ENCODE results near the gene COL1A1.

COL1A1 gene

DNA sequence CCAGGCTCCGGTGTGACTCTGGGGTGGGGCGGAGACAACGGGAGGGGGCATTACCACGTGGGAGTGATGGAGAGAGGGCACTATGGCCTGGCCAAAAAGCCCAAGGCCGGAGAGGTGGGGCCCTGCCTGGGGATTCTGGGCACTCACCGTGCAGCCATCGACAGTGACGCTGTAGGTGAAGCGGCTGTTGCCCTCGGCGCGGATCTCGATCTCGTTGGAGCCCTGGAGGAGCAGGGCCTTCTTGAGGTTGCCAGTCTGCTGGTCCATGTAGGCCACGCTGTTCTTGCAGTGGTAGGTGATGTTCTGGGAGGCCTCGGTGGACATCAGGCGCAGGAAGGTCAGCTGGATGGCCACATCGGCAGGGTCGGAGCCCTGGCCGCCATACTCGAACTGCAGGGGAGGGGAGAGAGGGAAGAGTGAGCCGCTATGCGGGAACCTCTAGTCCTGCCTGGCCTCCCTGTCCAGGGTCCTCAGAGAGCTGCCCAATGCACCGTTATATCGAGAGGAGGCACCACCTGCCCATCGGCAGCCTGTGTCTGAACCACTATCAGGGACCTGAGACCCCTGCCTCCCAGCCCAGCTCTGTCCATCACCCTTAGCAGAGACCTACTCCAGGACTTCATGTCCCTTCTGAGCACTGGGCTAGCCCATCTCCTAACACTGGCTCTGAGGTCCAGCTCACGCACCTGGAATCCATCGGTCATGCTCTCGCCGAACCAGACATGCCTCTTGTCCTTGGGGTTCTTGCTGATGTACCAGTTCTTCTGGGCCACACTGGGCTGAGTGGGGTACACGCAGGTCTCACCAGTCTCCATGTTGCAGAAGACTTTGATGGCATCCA lies 15.6 kb downstream of the COL1A1 start:
- no peak for DNase-seq

DNA sequence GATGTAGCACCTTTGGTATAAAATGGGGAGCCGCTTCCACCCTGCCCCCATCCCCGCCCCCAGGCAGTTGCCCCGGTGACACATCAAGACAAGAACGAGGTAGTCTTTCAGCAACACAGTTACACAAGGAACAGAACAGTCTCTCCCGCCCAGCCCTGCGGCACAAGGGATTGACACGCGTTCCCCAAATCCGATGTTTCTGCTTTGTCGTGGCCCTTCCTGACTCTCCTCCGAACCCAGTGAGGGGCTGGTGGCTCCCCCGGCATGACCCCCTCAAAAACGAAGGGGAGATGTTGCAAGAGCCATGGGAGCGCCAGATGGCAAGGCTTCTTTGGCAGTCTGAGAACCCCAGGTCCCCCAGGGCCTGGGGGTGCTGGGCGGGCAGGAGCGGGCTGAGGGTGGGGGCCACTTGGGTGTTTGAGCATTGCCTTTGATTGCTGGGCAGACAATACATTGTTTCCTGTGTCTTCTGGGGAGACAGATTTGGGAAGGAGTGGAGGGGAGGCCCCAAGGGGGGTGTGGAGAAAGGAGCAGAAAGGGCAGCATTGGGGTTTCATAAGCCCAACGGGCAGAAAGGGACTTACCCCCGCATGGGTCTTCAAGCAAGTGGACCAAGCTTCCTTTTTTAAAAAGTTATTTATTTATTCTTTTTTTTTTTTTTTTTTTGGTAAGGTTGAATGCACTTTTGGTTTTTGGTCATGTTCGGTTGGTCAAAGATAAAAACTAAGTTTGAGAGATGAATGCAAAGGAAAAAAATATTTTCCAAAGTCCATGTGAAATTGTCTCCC lies 16.6 kb downstream of the COL1A1 start:
- DNase-seq = no peak

DNA sequence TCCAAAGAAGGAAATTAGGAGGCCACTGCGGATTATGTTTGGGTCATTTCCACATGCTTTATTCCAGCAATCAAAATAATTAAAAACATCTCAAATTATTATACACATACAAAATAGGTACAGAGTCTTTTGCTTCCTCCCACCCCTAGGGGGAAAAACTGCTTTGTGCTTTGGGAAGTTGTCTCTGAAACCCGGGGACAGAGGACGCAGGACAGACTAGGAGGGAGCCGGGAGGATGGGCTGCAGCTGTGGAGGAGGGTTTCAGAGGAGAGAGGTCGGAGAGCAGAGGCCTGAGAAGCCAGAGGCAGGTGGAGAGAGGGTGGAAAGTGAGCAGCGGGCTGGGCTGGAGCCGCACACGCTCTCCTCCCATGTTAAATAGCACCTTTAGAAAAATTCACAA lies 17.4 kb downstream of the COL1A1 start:
- DNase-seq = no peak

DNA sequence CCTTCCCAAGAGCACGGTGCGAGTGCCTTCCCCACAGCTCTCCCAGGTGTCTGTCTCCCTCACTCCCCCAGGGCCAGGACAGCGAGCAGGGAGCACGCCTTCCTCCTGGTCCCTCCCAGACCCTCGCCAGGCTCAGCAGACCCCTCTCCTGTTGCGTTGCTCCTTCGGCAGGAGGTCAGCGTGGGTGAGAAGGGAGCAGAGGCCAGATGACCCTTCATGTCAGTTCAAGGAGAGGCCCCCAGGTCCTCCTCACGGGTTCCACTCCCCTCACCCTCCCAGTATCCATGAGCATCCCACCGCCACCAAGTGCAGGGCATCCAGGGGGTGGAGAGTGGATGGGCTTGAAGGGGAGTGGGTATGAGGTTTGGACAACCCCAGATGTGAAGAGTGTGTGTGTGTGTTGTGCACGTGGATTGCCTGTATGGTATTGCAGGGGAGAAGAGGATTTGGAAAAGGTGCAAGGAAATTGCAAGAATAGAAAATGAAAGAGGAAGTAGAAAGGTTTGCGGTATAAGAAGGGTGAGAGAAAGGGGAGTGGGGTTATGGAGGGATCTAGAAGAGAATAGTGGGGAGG lies 17.9 kb downstream of the COL1A1 start:
- no peak for DNase-seq

DNA sequence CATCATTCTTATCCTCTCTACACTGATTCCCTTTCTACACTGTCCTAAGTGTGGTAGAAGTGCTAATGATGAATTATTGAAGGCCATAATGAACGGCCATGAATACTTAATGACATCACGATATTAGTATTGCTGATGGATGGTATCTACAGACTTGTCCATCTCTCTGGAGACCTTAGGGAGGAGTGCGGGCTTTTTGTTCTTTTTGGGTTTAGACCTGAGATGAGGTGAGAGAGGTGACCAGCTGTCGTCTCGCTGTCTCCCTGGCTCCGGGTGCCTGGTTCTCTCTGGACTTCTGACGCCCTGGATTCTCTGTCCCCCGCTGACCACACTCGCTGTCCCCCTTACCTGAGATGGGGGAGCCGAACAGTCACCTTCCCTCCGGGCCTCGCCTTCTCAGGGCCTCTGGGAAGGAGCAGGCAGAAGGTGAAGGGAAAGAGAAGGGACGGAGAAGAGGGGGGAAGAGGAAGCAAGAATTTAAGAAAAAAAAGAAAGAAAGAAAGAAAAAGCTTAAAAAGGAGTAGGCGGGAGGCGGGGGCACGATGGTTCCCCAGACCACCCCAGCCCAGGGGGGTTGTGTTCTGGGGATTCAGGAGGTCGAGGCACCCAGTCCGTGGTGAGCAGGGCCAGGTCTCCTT lies 18.5 kb downstream of the COL1A1 start:
- no peak for DNase-seq

DNA sequence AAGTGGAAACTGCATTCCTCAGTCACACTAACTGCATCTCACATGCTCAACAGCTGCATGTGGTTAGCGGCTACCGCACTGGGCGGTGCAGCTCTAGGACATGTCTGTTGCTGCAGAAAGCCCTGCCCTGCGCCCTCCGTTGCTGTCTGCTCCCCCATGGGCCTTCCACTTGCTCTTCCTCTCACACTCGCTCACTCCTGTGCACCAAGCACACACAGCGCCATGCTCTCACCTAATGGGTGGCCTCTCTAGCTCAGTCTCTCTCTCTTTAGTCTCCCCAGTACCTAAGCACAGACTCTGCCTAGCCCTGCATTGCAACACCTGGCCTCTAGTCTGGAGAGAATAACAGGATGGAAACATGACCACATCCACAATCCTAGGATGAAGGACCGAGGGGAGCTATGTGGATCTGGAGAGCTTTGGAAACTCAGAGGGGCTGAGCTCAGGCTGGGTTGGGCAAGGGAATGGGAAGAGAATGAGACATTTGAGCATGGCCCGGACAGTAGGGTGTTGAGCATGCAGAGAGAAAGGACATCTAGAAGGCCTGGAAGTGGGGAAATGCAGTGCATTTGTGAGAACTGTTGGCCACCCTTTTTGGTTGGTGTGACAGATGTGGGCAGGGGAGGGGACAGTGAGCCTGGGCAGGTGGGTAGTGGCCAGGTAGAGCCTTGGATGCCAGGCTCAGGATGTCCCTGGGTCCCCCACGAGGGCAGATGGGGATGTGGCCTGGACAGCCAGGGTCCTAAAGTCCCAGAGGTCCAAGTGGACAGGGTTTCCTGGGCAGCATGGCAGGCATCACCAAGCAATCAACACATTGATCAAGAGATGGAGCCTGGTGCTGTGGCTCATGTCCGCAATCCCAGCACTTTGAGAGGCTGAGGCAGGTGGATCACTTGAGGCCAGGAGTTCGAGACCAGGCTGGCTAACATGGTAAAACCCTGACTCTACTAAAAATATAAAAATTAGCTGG lies 19.6 kb downstream of the COL1A1 start:
- no peak for DNase-seq

DNA sequence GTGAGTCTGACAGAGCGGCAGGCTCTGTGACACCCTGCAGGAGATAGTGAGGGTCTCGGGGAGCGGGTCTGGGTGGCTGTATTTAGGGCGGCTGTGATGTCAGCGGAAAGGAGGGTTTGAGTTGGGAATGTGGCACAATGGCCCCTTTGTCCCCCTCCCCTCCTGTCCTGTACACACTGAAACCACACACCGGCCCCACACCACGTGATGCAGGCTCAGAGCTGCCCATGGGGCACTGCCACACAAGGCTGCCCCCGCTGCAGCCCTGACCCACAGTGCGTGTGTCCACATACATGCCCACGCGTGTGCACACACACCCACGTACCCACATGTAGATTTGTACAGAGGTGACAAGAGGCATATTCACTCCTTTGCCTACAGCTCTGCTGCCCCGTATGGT lies 20.3 kb downstream of the COL1A1 start:
- DNase-seq = no peak

DNA sequence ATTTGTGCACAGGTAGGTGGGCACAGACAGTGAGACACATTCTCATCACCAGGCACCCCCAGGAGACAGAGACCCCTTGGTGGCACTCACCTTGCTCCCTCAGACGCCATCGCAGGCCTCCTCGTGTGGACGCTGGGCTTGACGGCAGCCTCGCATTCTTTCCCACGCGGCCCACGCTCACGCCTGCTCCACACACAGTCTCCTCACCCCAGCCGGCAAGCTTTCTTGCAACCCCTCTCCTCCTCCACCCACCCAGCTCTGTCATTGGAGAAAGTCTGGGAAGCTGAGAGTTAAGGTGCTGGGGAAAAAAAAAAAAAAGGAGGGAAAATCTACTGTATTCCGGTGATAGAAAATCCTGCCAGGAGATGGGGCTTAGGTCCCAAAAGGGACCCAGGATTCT lies 20.8 kb downstream of the COL1A1 start:
- DNase-seq = no peak

DNA sequence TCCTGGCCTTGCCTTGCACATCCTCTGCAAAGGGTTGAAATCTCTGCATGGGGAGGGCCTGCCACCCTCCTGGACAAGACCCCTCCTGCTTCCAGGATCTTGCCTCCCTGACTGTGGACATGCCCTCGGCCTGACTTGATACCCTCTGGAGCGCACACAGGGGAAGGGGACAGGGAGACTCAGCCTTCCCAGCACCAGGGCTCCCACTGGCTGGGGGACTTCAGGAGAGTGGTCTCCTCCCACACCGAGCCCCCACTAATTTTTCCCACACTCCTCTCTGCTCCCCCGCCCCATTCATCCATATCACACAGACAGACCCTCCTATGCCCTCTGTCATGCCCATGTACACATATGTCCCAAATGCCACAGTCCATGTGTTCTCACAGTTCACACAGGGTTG lies 21.3 kb downstream of the COL1A1 start:
- no peak for DNase-seq

DNA sequence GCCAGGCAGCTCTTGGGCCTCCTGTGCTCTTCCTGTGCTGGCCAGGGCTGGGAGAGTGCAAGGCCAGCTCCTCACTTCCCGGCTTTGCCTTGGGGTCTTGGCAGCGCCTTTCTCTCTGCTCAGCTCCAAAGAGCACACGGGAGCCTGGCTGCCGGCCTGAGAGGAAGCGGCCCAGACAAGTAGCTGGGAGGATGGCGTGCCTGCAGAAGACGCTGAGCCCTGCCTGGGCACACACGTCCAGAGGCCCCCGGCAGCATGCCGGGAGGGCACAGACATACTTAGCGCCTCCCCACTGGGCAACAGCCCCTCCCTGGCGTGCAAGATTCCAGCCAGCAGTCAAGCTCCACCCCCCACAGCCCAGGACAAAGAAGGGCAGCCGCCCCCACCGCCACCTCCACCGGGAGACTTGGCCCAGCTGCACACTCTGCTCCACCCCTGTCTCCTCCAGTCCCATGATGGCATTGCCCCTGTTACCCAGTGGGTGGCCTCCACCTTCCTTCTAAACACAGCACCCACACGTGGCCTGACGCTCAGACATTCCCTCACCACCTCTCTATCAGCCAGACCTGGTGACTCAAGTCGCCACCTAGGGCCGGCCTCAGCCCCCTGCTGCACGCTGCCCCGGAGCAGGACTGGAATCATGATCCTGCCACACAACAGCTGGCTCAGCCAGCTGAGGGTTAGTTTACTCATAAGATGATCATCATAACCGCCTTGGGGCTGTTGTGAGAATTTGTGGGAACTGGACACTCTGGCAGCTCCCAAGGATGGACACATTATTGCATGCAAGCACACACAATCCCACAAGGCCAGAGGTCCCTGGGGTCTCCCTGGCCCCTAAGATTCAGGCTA lies 23.2 kb downstream of the COL1A1 start:
- DNase-seq = peak; percentile 41

DNA sequence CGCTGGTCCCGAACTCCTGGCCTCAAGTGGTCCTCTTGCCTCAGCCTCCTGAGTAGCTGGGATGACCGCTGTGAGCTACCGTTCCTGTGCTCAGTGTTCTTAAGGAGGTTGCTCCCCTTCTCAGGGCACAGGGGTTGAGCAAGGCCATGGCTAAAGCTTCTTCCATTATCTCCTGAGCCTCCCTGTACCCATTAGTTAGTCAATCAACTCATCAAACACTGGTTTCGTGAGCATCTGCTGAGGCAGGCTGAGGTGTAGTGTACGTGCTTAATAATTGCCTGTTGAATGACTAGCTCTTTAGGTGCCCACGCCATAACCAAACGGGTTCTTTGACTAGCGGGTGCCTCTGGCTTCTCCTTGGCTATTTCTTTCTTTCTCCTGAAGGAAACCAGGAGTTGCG lies 24.0 kb downstream of the COL1A1 start:
- no peak for DNase-seq

DNA sequence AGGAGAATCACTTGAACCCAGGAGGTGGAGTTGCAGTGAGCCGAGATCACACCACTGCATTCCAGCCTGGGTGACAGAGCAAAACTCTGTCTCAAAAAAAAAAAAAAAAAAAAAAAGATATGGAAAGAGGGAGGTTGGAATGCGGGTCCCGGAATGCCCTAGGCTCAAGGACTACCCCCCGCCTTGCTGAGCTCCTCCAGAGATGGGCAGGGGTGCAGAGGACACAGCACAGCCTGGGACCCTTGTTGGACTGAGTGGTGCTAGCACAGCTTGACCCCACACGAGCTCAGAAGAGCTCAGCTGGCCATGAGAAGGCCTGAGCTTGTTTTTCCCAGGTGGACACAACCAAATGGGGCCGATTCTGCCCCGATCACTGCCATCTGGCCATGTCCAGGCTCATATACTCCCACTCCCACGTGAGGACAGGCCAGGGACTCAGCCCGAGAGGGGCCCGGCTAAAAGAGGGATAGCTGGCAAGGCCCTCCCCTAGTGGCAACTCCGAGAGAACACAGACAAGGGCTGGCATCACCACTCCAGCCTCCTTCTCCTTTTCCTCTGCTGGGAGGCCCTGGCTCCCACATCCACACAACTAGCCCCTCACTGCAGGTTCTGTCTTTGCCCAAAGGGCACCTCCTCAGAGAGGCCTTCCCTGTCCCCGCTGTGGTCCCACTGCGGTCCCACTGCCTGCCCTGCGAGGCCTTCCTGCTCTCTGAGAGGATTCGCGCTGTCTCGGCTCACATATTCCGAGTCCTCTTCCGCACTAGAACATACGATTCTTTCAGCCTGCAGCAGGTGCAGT lies 24.7 kb downstream of the COL1A1 start:
- no peak for DNase-seq

DNA sequence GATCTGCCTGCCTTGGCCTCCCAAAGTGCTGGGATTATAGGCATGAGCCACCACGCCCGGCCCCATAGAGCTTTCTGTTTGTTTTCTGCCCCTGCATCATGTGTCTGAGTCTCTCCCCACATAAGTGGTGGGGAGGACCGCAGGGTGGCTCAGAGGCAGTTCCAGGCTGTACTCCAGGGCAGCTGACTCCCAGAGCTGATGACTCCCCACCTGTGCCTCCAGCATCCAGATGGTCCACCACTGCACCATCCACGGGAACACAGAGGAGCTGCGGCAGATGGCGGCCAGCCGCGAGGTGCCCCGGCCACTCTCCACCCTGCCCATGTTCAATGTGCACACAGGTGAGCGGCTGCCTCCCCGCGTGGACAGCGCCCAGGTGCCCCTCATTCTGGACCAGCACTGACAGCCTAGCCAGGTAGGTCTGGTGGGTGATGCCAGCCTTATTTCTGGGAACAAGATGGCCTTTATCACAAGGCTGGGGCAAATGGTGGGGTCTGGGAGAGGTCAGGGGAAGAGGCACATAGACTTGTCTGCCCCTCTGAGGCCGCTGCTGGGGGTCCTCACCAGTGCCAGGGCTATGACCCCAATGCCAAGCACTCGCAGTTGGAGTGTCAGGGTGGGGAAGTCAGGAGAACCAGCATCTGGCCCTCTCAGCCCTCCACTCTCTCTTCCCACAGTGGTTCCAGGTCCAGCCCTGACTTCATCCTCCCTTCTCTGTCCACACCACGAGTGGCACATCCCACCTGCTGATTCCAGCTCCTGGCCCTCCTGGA lies 26.2 kb downstream of the COL1A1 start:
- DNase-seq = no peak

DNA sequence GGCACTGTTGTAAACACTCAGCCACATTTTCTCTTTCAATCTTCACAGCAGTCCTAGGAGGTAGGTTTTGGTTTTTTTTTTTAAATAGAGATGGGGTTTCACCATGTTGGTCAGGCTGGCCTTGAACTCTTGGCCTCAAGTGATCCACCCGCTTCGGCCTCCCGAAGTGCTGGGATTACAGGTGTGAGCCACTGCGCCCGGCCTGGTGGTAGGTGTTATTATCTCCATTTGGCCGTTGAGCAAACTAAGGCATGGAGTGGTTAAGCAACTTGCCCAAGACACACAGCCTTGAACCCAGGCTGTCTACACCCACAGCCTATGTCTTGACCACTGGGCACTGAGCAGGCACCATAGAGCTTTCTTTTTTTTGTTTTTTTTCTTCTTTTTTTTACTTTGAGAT lies 27.0 kb downstream of the COL1A1 start:
- DNase-seq = no peak

DNA sequence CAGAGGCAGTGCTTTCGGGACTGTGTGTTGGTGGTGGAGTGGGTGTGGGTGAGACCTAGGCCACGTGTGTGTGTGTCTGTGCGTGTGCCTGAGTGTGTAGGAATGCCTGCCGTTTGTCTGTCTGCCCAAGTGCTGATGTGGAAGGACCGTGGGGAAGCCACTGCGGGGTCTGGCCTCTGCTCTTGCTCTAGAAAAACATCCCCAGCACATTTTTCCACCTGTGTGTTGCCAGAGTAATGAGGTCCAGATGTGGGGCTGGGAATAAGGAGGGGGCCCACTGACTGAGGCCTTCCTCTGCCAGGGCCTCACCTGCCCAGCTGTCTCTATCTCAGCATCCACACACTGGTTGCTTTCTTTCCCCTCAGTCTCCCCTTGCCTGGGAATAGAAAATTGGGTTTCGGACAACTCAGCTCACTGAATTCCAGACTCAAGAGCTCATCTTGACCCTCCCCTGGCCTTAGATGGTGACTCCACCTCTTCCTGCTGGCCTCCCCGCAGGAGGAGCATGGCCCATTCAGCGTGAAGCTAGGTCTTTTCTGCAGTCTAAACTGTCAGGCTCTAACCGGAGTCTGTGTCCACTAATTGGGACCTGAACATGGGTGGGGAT lies 28.0 kb downstream of the COL1A1 start:
- no peak for DNase-seq

DNA sequence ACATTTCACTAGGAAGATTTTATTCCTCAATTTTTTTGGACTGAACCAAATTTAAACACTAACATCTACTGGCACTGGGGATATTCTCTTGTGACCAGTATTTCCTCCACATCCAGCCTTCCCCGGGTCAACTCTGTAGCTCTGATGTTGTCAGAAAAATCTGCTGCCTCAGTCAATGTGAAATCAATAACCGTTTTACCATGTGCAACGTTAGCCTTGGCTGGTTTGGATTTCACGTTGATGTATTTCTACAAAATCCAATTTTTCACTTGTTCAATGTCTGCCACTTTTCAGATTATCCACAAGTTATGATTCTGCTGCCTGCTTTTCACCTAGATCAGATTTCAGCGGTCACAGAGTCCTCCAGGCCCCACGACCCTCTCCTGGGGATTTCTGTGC lies 28.5 kb downstream of the COL1A1 start:
- no peak for DNase-seq

DNA sequence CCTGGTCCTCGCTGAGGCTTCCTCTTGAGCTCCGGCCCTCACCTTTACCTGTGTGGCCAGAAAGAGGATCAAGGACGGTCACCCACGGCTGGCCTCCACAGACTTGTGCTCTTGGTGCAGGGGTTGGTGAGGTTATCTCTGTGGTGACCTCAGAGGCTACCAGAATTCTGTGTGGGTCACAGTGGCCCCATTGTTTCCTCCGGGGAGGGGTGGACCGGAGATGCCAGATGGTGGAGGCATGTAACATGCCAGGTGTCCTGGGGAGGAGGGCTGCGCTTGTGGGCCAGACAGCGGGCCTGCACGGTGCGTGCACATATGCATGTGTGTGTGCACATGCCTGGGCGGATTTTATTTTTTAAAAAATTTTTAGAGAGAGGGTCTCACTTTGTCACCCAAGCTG lies 29.3 kb downstream of the COL1A1 start:
- DNase-seq = no peak

DNA sequence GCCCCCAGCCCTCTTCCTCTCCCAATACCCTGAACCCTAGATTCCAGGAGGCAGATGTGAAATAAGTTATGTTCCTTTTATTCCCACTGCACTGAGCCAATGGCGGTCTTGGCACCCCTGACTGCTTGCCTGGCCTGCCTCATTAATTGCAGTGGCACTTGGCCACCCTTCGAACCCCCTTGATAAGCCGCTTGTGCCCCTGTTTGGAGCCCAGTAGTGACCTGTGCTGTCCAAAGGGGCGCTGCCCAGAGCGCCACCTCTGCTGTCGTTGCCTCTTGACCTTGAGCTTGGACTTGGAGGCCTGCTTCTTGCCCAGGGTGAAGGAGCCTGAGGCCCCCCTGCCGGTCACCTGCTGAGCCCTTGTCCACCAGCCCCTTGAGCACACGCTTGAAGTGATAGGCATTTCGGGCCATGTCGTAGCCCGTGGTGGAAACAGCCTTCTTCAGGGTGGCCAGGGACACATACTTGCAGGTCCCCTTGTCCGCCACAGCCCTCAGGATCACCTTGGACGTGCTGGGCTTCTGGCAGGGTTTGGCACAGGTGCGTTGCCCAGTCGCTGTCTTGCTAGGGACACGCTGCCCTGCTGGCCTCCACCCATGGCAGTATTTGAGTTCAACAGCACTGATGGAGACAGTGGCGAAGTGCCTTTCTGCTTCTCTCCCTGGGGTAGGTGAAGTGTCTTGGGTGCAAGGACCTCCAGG lies 29.9 kb downstream of the COL1A1 start:
- DNase-seq = no peak

Data from effector CD4-positive, alpha-beta T cell (primary cell).